HG03558 (cell line): ENCODE results near the gene PXDC1.
"Not testable (repeated sequence)": the region's sequence is repeated elsewhere in the genome, so short reads cannot be mapped to it uniquely, and the experiment has no call there.

Experiments
- ATAC-seq: cut with Tn5 transposase; IDR thresholded peaks from one replicate; pipeline ENCODE4 v1.9.1; 2021; ENCODE audit warnings: moderate number of reproducible peaks; ENCODE audit not compliant: unreplicated experiment; ENCODE audit errors: extremely low read depth

Gene PXDC1

GRCh38 chr6:3687847-3688246 is 63.7 kb downstream of the PXDC1 start:
- no peak for ATAC-seq

DNA sequence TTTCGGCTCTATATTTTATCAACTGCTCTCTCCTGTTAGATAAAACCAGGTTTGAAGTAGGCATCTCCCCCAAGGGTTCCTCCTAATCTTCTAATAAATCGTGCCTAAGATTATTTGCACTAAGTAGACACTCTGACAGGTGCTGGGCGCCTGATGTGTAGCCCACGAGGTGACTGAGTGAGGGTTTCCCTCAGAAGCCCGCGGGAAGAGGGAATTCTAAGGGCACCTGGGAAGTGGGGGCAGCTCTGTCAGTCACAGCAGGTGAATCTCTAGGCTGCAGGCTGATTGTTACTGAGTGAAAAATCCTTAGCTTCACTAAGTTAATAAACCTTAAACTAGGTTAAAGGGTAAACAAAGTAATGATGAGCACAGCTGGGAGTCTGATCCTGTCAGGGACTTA is 68.2 kb downstream of the PXDC1 start:
- ATAC-seq: no peak

DNA sequence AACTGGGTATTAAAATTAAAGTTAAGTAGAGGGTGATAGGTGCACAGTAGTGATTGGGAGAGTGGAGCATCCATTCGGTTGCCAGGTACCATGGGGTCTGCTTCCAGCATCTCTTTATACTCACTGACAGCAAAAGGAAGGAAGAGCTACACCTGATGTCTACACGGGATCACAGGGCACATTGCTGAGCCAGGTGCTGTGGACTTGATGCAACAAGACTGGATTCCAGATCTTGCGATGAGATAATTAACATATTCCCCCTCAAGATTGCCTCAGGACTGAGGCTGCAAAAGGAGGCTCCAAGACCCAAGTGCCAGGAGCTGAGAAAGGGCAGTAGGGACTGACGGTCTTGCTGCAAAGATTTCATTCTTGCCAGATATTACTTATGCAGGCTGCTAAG is 72.6 kb downstream of the PXDC1 start:
- ATAC-seq: no peak

DNA sequence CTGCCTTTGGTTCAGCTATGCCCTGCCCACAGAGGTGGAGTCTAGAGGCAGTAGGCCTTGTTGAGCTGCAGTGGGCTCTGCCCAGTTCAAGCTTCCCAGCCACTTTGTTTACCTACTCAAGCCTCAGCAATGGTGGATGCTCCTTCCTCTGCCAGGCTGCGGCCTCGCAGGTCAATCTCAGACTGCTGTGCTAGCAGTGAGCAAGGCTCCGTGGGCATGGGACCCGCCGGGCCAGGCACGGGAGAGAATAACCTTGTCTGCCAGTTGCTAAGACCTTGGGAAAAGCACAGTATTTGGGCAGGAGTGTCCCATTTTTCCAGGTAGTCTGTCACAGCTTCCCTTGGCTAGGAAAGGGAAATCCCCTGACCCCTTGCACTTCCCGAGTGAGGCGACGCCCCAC is 73.8 kb downstream of the PXDC1 start:
- not testable (repeated sequence) for ATAC-seq

DNA sequence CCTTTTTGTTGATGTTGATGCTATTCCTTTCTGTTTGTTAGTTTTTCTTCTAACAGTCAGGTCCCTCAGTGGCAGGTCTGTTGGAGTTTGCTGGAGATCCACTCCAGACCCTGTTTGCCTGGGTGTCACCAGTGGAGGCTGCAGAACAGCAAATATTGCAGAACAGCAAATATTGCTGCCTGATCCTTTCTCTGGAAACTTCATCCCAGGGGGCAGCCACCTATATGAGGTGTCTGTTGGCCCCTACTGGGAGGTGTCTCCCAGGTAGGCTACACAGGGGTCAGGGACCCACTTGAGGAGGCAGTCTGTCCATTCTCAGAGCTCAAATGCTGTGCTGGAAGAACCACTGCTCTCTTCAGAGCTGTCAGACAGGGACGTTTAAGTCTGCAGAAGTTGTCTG is 74.2 kb downstream of the PXDC1 start:
- ATAC-seq: not testable (repeated sequence)
